ENCODE data around the gene MED31. TPM values are rescaled to one million over a fixed set of nuclear protein-coding genes. Genes with fewer than 3 reads are reported as not detected.

Gene MED31
- total and polyA plus RNA-seq, 2 experiments from 2014 or later: 8.9 to 70.0 TPM

DNA sequence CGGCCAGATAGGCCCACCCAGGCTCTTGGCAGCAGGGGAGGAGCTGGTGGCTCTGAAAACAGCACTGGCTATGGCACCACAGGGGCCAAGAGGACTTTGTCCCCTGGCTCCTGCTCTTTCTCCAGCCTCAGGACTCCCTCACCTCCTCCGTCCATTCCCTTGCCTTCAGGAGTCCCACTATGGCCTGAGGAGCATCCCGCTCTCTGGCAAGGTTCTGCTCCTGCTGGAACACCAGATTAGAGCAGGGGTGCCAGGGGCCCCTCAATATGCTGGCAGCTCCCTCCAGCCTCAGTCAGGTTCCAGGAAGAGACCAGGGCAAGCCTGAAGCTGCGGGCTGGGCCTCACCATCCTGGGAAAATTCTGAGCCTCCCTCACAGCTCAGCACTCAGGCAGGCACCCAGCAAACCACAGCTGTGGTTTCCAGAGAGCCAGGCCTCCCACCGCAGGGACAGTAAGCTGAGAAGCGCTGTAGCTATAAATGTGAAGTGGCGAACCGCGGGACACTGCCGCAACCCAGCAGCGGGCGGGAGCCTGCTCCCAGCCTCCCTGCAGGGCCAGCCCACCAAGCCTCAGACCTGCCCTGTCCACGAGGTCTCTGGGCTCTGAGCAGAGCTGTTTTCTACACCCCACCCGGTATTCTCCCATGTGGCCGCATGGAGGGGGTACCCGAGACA is 25.9 kb upstream of the MED31 start:
- peaks cover 25% of the 10 kb centered on the region; the same call in 1 of the 2 replicates for H3K27me3 ChIP-seq (replicated peaks; ENCODE audit: insufficient read depth)
- H4K20me1 ChIP-seq (ENCODE audit: insufficient read depth): no peaks in the 10 kb centered on the region
- no peak overlapping the region for H3K27ac ChIP-seq
- no peaks in the 10 kb centered on the region for H3K79me2 ChIP-seq (ENCODE audit: insufficient read depth)
- in situ Hi-C loops (cut with MboI): no loop called here
- TF ChIP-seq EZH2phosphoT487 (IDR thresholded peaks at IDR 0.05; ENCODE audit: insufficient read depth, low read depth): no peak
- no peak overlapping the region for H3K4me3 ChIP-seq
- H3K9ac ChIP-seq: no peak overlapping the region
- 35 to 42% methylated on average over 16 of the region's 16 CpGs for WGBS, 2 experiments (ENCODE audit: low coverage in 1 of 2, low lambda C conversion rate in 2 of 2, missing lambda C conversion rate in 2 of 2)
- no peaks in the 10 kb centered on the region for H3K9me2 ChIP-seq (ENCODE audit: insufficient read depth)
- no peaks in the 10 kb centered on the region for H3K4me1 ChIP-seq (ENCODE audit: insufficient read depth)
- H3K9me3 ChIP-seq (ENCODE audit: low read depth): no peaks in the 10 kb centered on the region
- H3F3A ChIP-seq (ENCODE audit: insufficient read depth): no peaks in the 10 kb centered on the region
- H2AFZ ChIP-seq: no peak overlapping the region
- H3K4me2 ChIP-seq (ENCODE audit: unreplicated experiment): no peak overlapping the region
- H3K36me3 ChIP-seq (ENCODE audit: low read depth): no peaks in the 10 kb centered on the region
- peak; percentile 71 for DNase-seq

DNA sequence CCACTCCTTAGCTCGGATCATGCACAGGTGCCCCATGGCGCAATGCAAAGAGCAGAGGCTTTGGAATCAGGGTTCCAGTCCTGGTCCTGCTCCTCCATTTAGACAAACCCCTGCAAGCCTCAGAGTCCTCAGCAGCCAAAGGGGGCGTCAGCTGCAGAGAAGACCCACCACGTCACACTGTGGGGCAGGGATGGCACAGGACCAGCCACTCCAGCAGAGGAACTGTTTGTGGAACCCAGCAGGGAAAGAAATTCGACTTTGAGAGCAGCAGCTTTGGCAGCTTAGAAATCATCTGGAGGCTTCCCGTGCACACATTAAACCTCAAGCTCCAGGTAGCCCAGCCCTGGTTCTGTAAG is 25.4 kb upstream of the MED31 start:
- H3K27me3 ChIP-seq (replicated peaks; ENCODE audit: insufficient read depth): peaks cover 25% of the 10 kb centered on the region; the same call in 1 of the 2 replicates
- TF ChIP-seq EZH2phosphoT487 (IDR thresholded peaks at IDR 0.05; ENCODE audit: insufficient read depth, low read depth) (no peak), EZH2 (IDR thresholded peaks at IDR 0.05; ENCODE audit: insufficient read depth, poor library complexity, severe bottlenecking) (no peak)
- DNase-seq: no peak
- H3K36me3 ChIP-seq (ENCODE audit: low read depth): no peaks in the 10 kb centered on the region
- WGBS, 2 experiments (ENCODE audit: low coverage in 1 of 2, low lambda C conversion rate in 2 of 2, missing lambda C conversion rate in 2 of 2): 45 to 51% methylated on average over 6 of the region's 6 CpGs
- H3K4me2 ChIP-seq (ENCODE audit: unreplicated experiment): no peak overlapping the region
- H2AFZ ChIP-seq: no peak overlapping the region
- in situ Hi-C loops (cut with MboI): no loop called here
- no peaks in the 10 kb centered on the region for H3F3A ChIP-seq (ENCODE audit: insufficient read depth)
- H3K79me2 ChIP-seq (ENCODE audit: insufficient read depth): no peaks in the 10 kb centered on the region
- H3K9me3 ChIP-seq (ENCODE audit: low read depth): no peaks in the 10 kb centered on the region
- no peak overlapping the region for H3K4me3 ChIP-seq
- no peaks in the 10 kb centered on the region for H3K4me1 ChIP-seq (ENCODE audit: insufficient read depth)
- H4K20me1 ChIP-seq (ENCODE audit: insufficient read depth): no peaks in the 10 kb centered on the region
- H3K9me2 ChIP-seq (ENCODE audit: insufficient read depth): no peaks in the 10 kb centered on the region
- no peak overlapping the region for H3K27ac ChIP-seq
- H3K9ac ChIP-seq: no peak overlapping the region

- Histone ChIP-seq H3K4me3 (no peak overlapping the region), H4K20me1 (ENCODE audit: insufficient read depth) (no peaks in the 10 kb centered on the region), H3K9ac (no peak overlapping the region), H3K4me1 (ENCODE audit: insufficient read depth) (no peaks in the 10 kb centered on the region), H3K27ac (no peak overlapping the region), H3F3A (ENCODE audit: insufficient read depth) (no peaks in the 10 kb centered on the region), H3K9me3 (ENCODE audit: low read depth) (no peaks in the 10 kb centered on the region), H3K4me2 (ENCODE audit: unreplicated experiment) (no peak overlapping the region), H3K79me2 (ENCODE audit: insufficient read depth) (no peaks in the 10 kb centered on the region), H3K9me2 (ENCODE audit: insufficient read depth) (no peaks in the 10 kb centered on the region), H3K27me3 (replicated peaks; ENCODE audit: insufficient read depth) (peaks cover 25% of the 10 kb centered on the region; the same call in 1 of the 2 replicates), H2AFZ (no peak overlapping the region), H3K36me3 (ENCODE audit: low read depth) (no peaks in the 10 kb centered on the region)
- WGBS, 2 experiments (ENCODE audit: low coverage in 1 of 2, low lambda C conversion rate in 2 of 2, missing lambda C conversion rate in 2 of 2): 53 to 57% methylated on average over 11 of the region's 11 CpGs
- no peak for TF ChIP-seq EZH2phosphoT487 (IDR thresholded peaks at IDR 0.05; ENCODE audit: insufficient read depth, low read depth)
- no peak for TF ChIP-seq EZH2 (IDR thresholded peaks at IDR 0.05; ENCODE audit: insufficient read depth, poor library complexity, severe bottlenecking)
- in situ Hi-C loops (cut with MboI): no loop called here
- no peak for DNase-seq
Observed at GRCh38 chr17:6675201-6675825, 23.9 kb upstream of the MED31 start.

GRCh38 chr17:6674586-6674985 is 23.2 kb upstream of the MED31 start:
- no peaks in the 10 kb centered on the region for H3K9me2 ChIP-seq (ENCODE audit: insufficient read depth)
- H4K20me1 ChIP-seq (ENCODE audit: insufficient read depth): no peaks in the 10 kb centered on the region
- H3K36me3 ChIP-seq (ENCODE audit: low read depth): no peaks in the 10 kb centered on the region
- no peak for DNase-seq
- no peaks in the 10 kb centered on the region for H3K4me1 ChIP-seq (ENCODE audit: insufficient read depth)
- TF ChIP-seq EZH2 (IDR thresholded peaks at IDR 0.05; ENCODE audit: insufficient read depth, poor library complexity, severe bottlenecking) (no peak), EZH2phosphoT487 (IDR thresholded peaks at IDR 0.05; ENCODE audit: insufficient read depth, low read depth) (no peak)
- no peak overlapping the region for H3K27ac ChIP-seq
- H2AFZ ChIP-seq: no peak overlapping the region
- no peak overlapping the region for H3K4me3 ChIP-seq
- 70 to 77% methylated on average over 13 of the region's 13 CpGs for WGBS, 2 experiments (ENCODE audit: low coverage in 1 of 2, low lambda C conversion rate in 2 of 2, missing lambda C conversion rate in 2 of 2)
- H3K4me2 ChIP-seq (ENCODE audit: unreplicated experiment): no peak overlapping the region
- H3K79me2 ChIP-seq (ENCODE audit: insufficient read depth): no peaks in the 10 kb centered on the region
- peaks cover 19% of the 10 kb centered on the region; the same call in 1 of the 2 replicates for H3K27me3 ChIP-seq (replicated peaks; ENCODE audit: insufficient read depth)
- no peak overlapping the region for H3K9ac ChIP-seq
- no peaks in the 10 kb centered on the region for H3F3A ChIP-seq (ENCODE audit: insufficient read depth)
- no peaks in the 10 kb centered on the region for H3K9me3 ChIP-seq (ENCODE audit: low read depth)
- in situ Hi-C loops (cut with MboI): no loop called here
